Measurements from ENCODE around the gene SMURF1. TPM values are rescaled to one million over a fixed set of nuclear protein-coding genes. Genes with fewer than 3 reads are reported as not detected.

SMURF1 gene
- total RNA-seq, 6 experiments from 2014 or later: 8.8 to 14.1 (median 10.9) TPM

- ATAC-seq (no peak), DNase-seq (no peak)
- TF ChIP-seq POLR2A (IDR thresholded peaks at IDR 0.05): no peak
- no peak for TF ChIP-seq CTCF (IDR thresholded peaks at IDR 0.05)
- Histone ChIP-seq H3K4me3 (no peak overlapping the region), H3K27ac (no peak overlapping the region), H3K9me3 (no peaks in the 10 kb centered on the region), H3K27me3 (no peaks in the 10 kb centered on the region), H3K4me1 (no peaks in the 10 kb centered on the region), H3K36me3 (peaks cover 0 to 9% (median 5%) of the 10 kb centered on the region in 4 donors)
- intact Hi-C loops (cut with DNase I): no loop called here
- 58% methylated on average over 6 of the region's 6 CpGs for WGBS (ENCODE audit: insufficient coverage, low coverage, low lambda C conversion rate, missing lambda C conversion rate)
Observed at GRCh38 chr7:99061001-99061776, 82.7 kb downstream of the SMURF1 start.

DNA sequence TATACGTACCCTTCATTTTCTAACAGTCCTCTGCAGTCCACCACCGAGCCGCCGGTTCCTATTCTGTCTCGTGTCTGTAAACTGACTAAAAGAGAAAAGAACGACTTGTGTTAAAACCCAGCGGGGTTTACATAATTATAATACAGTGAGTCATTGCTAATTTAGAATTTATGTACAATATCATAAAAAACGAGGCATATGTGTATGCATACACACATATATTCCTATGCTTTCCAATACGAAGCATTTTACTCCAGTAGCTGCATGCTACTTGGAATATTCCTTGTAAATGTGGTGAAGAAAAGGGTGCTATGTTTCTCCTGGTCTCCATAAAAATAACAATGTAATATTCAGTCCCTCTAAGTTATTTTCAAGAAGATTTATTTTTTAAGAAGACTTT, 89.1 kb downstream of the SMURF1 start:
- Histone ChIP-seq H3K4me3 (no peak overlapping the region), H3K9me3 (no peaks in the 10 kb centered on the region), H3K36me3 (peaks cover 0 to 59% (median 25%) of the 10 kb centered on the region in 4 donors), H3K27me3 (no peaks in the 10 kb centered on the region), H3K4me1 (no peaks in the 10 kb centered on the region), H3K27ac (no peak overlapping the region)
- DNase-seq: no peak
- TF ChIP-seq POLR2A (IDR thresholded peaks at IDR 0.05): no peak
- no peak for TF ChIP-seq CTCF (IDR thresholded peaks at IDR 0.05)
- no peak for ATAC-seq
- intact Hi-C loops (cut with DNase I): no loop called here
- 95% methylated on average over 9 of the region's 9 CpGs for WGBS (ENCODE audit: insufficient coverage, low coverage, low lambda C conversion rate, missing lambda C conversion rate)

GRCh38 chr7:99050971-99051370, 92.9 kb downstream of the SMURF1 start:
- H3K9me3 ChIP-seq: no peaks in the 10 kb centered on the region
- 61% methylated on average over 2 of the region's 2 CpGs for WGBS (ENCODE audit: insufficient coverage, low coverage, low lambda C conversion rate, missing lambda C conversion rate)
- H3K27ac ChIP-seq: no peak overlapping the region
- H3K4me1 ChIP-seq: no peaks in the 10 kb centered on the region
- DNase-seq: no peak
- TF ChIP-seq POLR2A (IDR thresholded peaks at IDR 0.05) (no peak), CTCF (IDR thresholded peaks at IDR 0.05) (no peak)
- ATAC-seq: no peak
- no peak overlapping the region for H3K4me3 ChIP-seq
- intact Hi-C loops (cut with DNase I): no loop called here
- H3K36me3 ChIP-seq: peaks cover 0 to 81% (median 25%) of the 10 kb centered on the region in 4 donors
- H3K27me3 ChIP-seq: no peaks in the 10 kb centered on the region

DNA sequence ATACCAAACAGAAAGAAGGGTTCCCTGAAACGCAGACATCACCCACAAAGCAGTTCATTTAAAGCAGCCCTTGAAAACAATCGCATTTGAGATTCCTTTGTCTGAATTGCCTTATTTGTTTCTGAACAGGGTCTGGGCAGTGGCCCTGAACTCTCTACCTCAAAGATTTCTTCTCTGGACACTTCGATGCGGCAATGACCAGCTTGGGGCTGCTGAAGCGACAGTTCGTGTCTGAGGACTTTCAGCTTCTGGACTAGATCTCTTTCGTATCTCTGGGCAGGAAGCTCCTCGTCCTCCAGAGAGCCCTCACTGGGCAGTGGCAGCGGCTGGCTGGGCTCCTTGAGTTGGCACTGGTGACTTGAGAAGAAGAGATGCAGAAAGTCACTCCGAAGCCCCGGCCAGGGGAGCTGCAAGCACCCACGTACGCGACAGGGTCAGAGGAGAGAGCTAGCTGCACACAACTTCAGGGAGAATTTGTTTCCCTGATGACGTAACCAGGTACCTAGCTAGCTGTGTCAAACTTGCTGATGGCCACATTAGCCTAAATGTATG, 96.3 kb downstream of the SMURF1 start:
- ATAC-seq: no peak
- DNase-seq: no peak
- Histone ChIP-seq H3K27me3 (no peaks in the 10 kb centered on the region), H3K27ac (no peak overlapping the region), H3K4me3 (no peak overlapping the region), H3K9me3 (no peaks in the 10 kb centered on the region), H3K36me3 (peaks cover 0 to 88% (median 25%) of the 10 kb centered on the region in 4 donors), H3K4me1 (no peaks in the 10 kb centered on the region)
- 90% methylated on average over 12 of the region's 15 CpGs for WGBS (ENCODE audit: insufficient coverage, low coverage, low lambda C conversion rate, missing lambda C conversion rate)
- TF ChIP-seq CTCF (IDR thresholded peaks at IDR 0.05): no peak
- no peak for TF ChIP-seq POLR2A (IDR thresholded peaks at IDR 0.05)
- intact Hi-C loops (cut with DNase I): no loop called here
